Suppressor macrophage treated with lipopolysaccharide for 4 hours (primary cell): ENCODE measurements around the gene BTF3L4.
A peak's percentile ranks its signal among the peaks of the same experiment; 100 is the strongest.
"Not testable (repeated sequence)": the region's sequence is repeated elsewhere in the genome, so short reads cannot be mapped to it uniquely, and the experiment has no call there.

Experiments used
- DNase-seq: peaks from one replicate; pipeline ENCODE4 v3.0.0-alpha.2; 2020

BTF3L4 gene

DNA sequence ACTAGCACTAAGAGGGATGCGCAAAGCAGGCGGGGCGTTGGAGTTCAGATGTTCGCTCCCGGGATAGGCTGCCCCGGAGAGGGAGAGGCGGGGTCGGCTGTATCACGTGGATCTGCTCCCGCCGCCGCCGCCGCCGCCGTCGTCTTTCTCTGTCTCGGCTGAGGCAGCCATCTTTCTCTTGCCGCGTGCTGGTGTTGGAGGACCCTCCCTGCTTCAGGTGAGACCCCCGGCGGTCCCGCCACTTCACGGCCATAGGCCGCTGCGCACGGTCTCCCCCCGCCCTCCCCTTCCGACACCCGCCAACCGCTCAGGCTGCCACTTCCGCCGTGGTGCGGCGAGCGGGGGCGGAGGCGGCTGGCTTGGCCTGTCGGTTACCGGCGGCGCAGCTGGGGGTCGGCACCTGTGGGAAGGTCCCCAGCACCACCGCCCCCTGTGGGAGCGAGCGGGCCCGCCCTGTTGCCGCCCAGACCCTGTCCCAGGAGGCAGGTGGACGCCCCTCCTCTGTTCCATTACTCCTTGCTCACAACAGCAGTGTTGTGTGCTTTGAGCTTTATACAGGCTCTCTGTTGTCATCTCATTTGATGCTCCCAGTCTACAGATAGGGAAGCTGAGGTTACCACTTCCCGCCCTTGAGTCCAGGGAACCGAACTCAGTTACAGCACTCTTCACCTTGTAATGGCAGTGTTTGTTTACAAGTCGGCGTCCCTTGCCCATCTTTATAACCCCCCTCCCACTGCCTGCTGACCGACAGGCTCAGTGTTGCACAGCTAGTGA lies at the start of gene BTF3L4:
TSS of gene BTF3L4 (plus strand) at position 133 of the 774 bp plus-strand sequence. CDS start 3,553 bp downstream, outside the sequence.
- peak; percentile 91 for DNase-seq

- no peak for DNase-seq
These were observed 48.7 kb upstream of the BTF3L4 start for GRCh38 chr1:52007215-52008002.

GRCh38 chr1:52008071-52008809 lies 47.9 kb upstream of the BTF3L4 start:
- no peak for DNase-seq

DNA sequence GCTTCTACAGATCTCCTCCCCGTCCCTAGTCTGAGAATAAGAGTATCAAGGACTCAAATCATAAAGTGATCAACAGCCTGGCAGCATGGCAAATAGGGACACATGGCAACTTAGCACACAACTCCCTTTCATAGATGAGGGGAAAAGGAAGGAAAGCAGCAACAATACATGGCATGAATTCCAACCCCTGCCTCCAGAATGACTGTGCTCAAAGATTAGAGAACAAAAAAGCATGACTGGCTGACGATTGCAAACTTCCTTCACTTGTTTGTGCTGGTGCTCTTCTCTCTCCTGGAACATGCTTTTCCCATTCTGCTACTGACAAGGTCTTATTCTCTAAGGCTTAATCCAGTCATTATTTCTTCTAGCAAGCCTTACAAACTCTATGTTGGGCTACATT lies 34.0 kb upstream of the BTF3L4 start:
- no peak for DNase-seq

GRCh38 chr1:52026278-52026677 lies 29.8 kb upstream of the BTF3L4 start:
- DNase-seq: no peak

DNA sequence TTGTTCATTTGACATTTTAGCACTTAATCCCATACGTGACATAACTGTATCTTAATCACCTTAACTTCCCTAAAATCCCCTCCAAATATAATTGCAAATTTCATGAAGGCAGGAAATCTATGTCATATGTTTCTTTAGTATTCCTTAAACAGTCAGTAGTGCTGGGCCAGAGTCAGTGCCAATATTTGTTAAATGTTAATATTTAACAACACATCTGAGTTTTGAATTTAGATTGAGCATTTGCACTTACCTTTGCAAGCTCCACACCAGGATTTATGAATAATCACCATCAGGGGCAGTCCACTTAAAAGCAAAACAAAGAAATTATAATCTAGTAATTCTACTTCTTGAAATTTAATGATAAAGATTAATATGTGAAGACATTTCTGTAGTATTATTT lies 27.8 kb upstream of the BTF3L4 start:
- DNase-seq: peak; percentile 6

DNA sequence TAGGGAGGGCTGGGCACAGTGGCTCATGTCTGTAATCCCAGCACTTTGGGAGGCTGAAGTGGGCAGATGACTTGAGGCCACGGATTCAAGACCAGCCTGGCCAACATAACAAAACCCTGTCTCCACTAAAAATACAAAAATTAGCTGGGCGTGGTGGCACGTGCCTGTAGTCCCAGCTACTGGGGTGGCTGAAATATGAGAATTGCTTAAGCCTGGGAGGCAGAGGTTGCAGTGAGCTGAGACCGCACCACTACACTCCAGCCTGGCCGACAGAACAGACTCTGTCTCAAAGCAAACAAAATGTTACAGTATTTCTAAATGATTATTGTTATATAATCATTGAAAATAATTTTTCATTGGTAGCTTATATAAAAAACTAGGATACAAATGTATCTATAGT lies 27.3 kb upstream of the BTF3L4 start:
- DNase-seq: not testable (repeated sequence)

- DNase-seq: no peak
These were observed 23.8 kb upstream of the BTF3L4 start for GRCh38 chr1:52032124-52032784.

DNA sequence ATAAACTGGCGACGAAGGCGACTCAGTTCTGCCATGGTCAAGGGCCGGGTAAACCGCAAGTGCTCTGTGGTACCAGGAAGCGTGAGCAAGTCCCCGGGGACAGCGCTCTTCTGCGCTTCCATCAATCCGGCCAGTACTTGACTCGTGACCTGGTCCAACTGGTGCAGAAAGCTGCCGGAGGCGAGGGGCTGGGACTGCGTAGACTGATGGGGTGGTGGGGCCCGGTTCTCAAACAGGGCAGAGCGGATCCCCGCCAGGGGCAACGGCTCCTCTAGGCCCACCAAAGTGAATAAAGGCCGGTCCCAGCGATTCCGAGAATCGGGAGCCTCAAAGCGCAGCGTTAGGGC lies 23.3 kb upstream of the BTF3L4 start:
- DNase-seq: peak; percentile 51

DNA sequence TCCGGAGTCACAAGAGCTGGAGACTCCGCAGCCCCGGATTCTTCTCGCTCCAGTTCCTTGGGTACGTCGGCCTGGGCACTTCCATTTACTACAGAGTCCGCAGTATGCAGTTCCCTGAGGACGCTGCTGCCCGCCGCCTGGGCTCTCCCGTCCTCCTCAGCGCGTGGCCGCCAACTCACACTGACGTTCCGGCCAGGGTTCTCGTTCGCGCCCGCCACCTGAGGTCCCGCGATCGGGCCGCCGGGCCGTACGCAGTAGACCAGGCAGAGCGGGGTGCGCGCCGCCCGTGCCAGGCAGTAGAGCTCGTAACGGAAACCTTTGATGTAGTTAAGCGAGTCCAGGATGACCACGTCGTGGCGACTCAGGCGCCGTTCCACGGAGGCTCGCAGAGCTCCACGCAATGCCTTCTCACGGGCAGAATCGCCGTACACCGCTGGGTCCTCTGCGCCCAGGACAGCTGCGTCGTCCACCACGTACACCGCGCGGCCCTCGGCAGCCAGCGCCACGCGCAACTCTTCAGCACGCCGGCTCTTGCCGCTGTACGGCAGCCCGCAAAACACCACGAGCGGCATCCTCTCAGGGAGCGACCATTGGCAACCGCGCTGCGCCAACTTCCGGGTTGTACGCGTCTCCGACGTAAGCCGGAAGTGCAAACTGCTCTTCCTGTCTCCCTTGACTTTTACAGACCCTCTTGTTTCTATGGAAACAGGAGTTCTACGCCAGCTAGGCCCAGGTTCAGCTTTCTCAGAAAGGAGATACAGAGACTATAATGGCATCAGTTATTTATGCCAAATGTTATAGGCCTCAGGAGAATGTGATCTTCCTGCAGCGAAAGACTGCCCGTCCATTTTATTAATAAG lies 22.7 kb upstream of the BTF3L4 start, which contains the start of gene KTI12:
TSS of gene KTI12 (minus strand) at position 621 of the 860 bp plus-strand sequence. CDS start at position 572, 49 bp downstream.
- DNase-seq: peak; percentile 94

DNA sequence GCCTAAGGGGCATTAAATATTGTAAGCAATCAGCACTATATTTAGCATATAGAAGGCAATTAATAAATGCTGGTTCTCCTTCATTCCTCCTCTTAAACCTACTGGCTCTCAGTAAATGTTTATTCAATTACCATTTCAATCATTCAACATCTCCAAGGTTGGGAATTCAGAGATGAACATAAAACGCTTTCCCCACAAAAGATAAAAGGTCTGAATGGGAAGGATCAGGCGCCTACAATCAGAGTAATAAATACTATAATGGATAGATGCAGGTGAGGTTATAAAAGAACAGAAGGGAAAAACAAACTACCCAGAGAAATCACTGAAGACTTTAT lies 22.1 kb upstream of the BTF3L4 start:
- no peak for DNase-seq

GRCh38 chr1:52037402-52037814 lies 18.7 kb upstream of the BTF3L4 start:
- DNase-seq: no peak

DNA sequence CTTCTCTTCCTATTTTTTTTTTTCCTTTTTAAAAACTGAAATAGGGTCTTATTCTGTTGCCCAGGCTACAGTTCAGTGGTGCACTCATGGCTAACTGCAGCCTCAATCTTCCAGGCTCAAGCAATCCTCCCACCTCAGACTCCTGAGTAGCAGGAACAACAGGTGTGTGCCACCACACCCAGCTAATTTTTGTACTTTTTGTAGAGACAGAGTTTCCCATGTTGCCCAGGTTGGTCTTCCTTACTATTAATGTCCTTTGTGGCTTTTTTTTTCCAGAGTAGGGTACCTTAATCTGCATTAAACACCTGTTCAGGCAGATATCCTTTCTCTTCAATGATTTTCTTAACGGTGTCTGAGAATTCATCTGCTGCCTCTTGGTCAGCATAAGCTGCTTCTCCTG lies 18.2 kb upstream of the BTF3L4 start:
- no peak for DNase-seq

DNA sequence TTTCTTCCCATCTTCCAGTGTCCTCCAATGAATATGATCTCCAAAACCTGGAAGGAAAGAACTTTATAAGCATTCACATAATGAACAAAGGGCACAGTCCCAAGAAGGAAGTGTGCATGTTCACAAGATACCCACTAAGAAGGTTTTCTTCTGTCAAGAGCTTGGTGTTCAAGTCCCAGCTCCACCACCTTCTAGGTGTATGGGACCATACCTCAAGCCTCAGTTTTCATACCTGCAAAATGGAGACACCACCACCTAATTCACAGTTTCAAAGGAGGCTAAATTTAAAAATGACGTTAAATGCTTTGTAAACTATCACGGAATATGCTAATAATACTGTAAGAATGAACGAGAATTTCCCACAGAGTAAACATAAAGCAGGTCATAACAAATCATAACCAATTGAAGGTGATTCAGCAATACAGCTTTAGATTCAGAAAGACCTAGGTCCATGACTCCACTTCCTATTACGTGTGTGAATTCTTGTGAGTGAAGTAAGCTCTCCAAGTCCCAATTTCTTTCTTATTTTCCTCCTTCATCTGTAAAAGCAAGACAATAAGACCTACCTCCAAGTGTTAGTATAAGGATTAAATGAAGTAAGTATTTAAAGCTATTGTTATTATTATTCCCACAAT lies 14.4 kb upstream of the BTF3L4 start:
- no peak for DNase-seq

- no peak for DNase-seq
These were observed 10.9 kb upstream of the BTF3L4 start for GRCh38 chr1:52045236-52045635.

GRCh38 chr1:52045666-52046195 lies 10.4 kb upstream of the BTF3L4 start:
- DNase-seq: not testable (repeated sequence)

- DNase-seq: not testable (repeated sequence)
These were observed 6.8 kb upstream of the BTF3L4 start for GRCh38 chr1:52049337-52049736.

DNA sequence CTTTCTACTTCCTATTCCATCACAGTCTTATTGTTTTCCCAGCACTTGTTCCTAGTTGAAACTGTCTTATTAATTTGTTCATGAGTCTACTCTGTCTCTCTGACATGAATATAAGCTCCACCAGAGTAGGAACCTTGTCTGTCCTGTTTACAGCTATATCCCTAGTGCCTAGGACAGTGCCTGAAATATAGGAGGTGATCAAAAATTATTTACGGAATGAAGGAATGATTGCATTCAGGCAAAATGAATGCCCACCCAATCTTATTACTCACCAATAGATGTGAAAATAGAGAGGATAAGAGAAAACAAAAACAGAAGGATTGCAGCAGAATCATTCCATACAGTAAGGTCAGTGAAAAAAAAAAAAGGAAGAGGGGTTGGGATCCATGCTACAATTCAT lies 2.2 kb upstream of the BTF3L4 start:
- DNase-seq: no peak

GRCh38 chr1:52054496-52055065 lies 1.5 kb upstream of the BTF3L4 start:
- DNase-seq: peak; percentile 11

- DNase-seq: peak; percentile 86
These were observed 829 bp upstream of the BTF3L4 start, which contains the start of gene TXNDC12 for GRCh38 chr1:52055066-52055865. Gene TXNDC12, minus strand, starts transcription at chr1:52055191. Its CDS starts 95 bp downstream, at chr1:52055096.
